SK-N-MC (cell line): ENCODE measurements around the gene KCNJ10.

ENCODE experiments used
- EZH2 ChIP-seq: fragments of 200-600 bp; sonication (generic); IDR thresholded peaks from one replicate; pipeline ENCODE4 v1.6.1; 2017; ENCODE audit warnings: antibody characterized with exemption
- POLR2AphosphoS5 ChIP-seq: IDR thresholded peaks from 2 replicates; pipeline ENCODE4 v1.6.1; 2012; ENCODE audit warnings: mild to moderate bottlenecking, low read depth, low read length, borderline replicate concordance

DNA sequence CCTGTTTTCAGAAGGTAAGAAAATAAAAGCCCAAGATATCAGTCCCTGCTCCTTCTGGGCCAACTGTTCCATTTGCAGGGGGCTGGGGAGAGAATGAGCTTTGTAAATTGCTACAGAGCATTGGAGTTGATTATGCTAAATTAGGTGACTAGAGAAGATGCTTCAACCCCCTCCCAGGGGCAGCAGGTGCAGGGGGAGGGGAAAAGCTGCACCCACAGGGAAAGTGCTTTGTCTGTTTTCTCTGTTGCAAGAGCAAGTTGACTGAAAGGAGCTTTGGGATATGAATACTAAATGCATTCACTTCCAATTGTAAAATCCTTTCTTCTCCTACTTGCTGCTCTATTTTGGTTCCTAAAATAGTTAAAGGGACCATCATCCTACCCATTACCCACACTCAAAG is 21.6 kb downstream of the KCNJ10 start:
- TF ChIP-seq POLR2AphosphoS5: no peak
- TF ChIP-seq EZH2: no peak
